ENCODE measurements around the gene DES. TPM values are rescaled to one million over a fixed set of nuclear protein-coding genes. Genes with fewer than 3 reads are reported as not detected.
A peak's percentile ranks its signal among the peaks of the same experiment; 100 is the strongest.

DES gene
- 0.86 TPM in 1 of 2 replicates, not detected in the other for total RNA-seq (2022)
- not detected for Bru-seq, nascent RNA
- BruChase-seq, experiment 1, labeled RNA remaining after a 2-hour chase = percentile 13 among the genes with signal in this experiment
- not detected for BruChase-seq, experiment 2, labeled RNA remaining after a 6-hour chase
- long read RNA-seq = 0 reads

GRCh38 chr2:219418155-219419011, at the start of gene DES:
DES (plus strand) TSS chr2:219418377; CDS start chr2:219418463, 86 bp downstream.
- Histone ChIP-seq H3K4me3 (ENCODE audit: low read depth, low read length) (no peak within 1 kb of the TSS; the same call in 1 of the 2 replicates), H3K4me1 (no peaks in the 10 kb centered on the region), H3K36me3 (ENCODE audit: control insufficient read depth, insufficient read depth, low read length) (no peaks in the 10 kb centered on the region), H3K9me3 (no peaks in the 10 kb centered on the region), H3K27me3 (replicated peaks; ENCODE audit: control insufficient read depth, insufficient read depth, low read length) (no peaks in the 10 kb centered on the region)
- CTCF ChIA-PET = interaction anchor here (0.6 to 1.1 kb wide), 2 partner anchors 16 to 20 kb away, joined by 3 to 4 read pairs; no protein-coding TSS in a partner anchor
- BruUV-seq (replicated peaks) = no TSS peak
- Mint-ChIP-seq H3K27ac (ENCODE audit: unreplicated experiment) (no peak within 1 kb of the TSS), H3K9me3 (ENCODE audit: unreplicated experiment) (no peaks in the 10 kb centered on the region), H3K4me3 (ENCODE audit: unreplicated experiment) (no peak within 1 kb of the TSS), H3K27me3 (ENCODE audit: insufficient read depth, unreplicated experiment) (peaks cover 4% of the 10 kb centered on the region), H3K36me3 (ENCODE audit: insufficient read depth, unreplicated experiment) (no peaks in the 10 kb centered on the region), H3K4me1 (ENCODE audit: low read depth, unreplicated experiment) (no peaks in the 10 kb centered on the region)
- TF ChIP-seq CTCF (IDR thresholded peaks at IDR 0.05; ENCODE audit: insufficient read depth in 1 of 2, low read depth in 1 of 2, low read length in 1 of 2, severe bottlenecking in 1 of 2, unreplicated experiment in 1 of 2) = no peak
- no peak for DNase-seq
- POLR2A ChIA-PET = no interaction called here
- intact Hi-C loops (cut with micrococcal nuclease; ENCODE audit: unreplicated experiment) = no loop called here

GRCh38 chr2:219368690-219369191, 49.4 kb upstream of the DES start:
- peaks cover 21% of the 10 kb centered on the region for H3K4me1 ChIP-seq
- BruUV-seq (replicated peaks) = no TSS peak
- H3K27ac Mint-ChIP-seq (ENCODE audit: unreplicated experiment) = peak overlapping the region; percentile 25
- no peaks in the 10 kb centered on the region for H3K9me3 ChIP-seq
- no peaks in the 10 kb centered on the region for H3K36me3 Mint-ChIP-seq (ENCODE audit: insufficient read depth, unreplicated experiment)
- ChIA-PET POLR2A (interaction anchor here (0.6 to 0.9 kb wide), 2 partner anchors 9 to 175 kb away, joined by 3 to 5 read pairs; partner anchors contain the start of gene TMEM198), CTCF (interaction anchor here (0.9 to 1.4 kb wide), 4 partner anchors 19 to 161 kb away, joined by 3 to 8 read pairs (median 4); partner anchors contain the start of gene DNPEP)
- H3K4me3 Mint-ChIP-seq (ENCODE audit: unreplicated experiment) = peak overlapping the region; percentile 14
- intact Hi-C loops (cut with micrococcal nuclease; ENCODE audit: unreplicated experiment) = loop anchor here (1.0 to 2.0 kb wide), 2 partner anchors 20 to 74 kb away; no protein-coding TSS in a partner anchor
- H3K4me1 Mint-ChIP-seq (ENCODE audit: low read depth, unreplicated experiment) = peaks cover 20% of the 10 kb centered on the region
- no peaks in the 10 kb centered on the region for H3K36me3 ChIP-seq (ENCODE audit: control insufficient read depth, insufficient read depth, low read length)
- no peak overlapping the region for H3K4me3 ChIP-seq (ENCODE audit: low read depth, low read length)
- no peaks in the 10 kb centered on the region for H3K9me3 Mint-ChIP-seq (ENCODE audit: unreplicated experiment)
- no peaks in the 10 kb centered on the region for H3K27me3 Mint-ChIP-seq (ENCODE audit: insufficient read depth, unreplicated experiment)
- TF ChIP-seq CTCF (IDR thresholded peaks at IDR 0.05; ENCODE audit: insufficient read depth in 1 of 2, low read depth in 1 of 2, low read length in 1 of 2, severe bottlenecking in 1 of 2, unreplicated experiment in 1 of 2) = no peak
- peak; percentile 54 to 86 for DNase-seq
- no peaks in the 10 kb centered on the region for H3K27me3 ChIP-seq (replicated peaks; ENCODE audit: control insufficient read depth, insufficient read depth, low read length)

GRCh38 chr2:219369447-219369861, 48.7 kb upstream of the DES start:
- Histone ChIP-seq H3K36me3 (ENCODE audit: control insufficient read depth, insufficient read depth, low read length) (no peaks in the 10 kb centered on the region), H3K27me3 (replicated peaks; ENCODE audit: control insufficient read depth, insufficient read depth, low read length) (no peaks in the 10 kb centered on the region), H3K9me3 (no peaks in the 10 kb centered on the region), H3K4me3 (ENCODE audit: low read depth, low read length) (no peak overlapping the region), H3K4me1 (peaks cover 21% of the 10 kb centered on the region)
- no peak for DNase-seq
- POLR2A ChIA-PET = interaction anchor here (0.6 kb wide), 2 partner anchors 18 to 175 kb away, joined by 3 to 4 read pairs; partner anchors contain the start of gene TMEM198
- intact Hi-C loops (cut with micrococcal nuclease; ENCODE audit: unreplicated experiment) = loop anchor here (2.0 kb wide), 1 partner anchor 75 kb away; no protein-coding TSS in a partner anchor
- Mint-ChIP-seq H3K4me1 (ENCODE audit: low read depth, unreplicated experiment) (peaks cover 20% of the 10 kb centered on the region), H3K27ac (ENCODE audit: unreplicated experiment) (peak overlapping the region; percentile 25), H3K9me3 (ENCODE audit: unreplicated experiment) (no peaks in the 10 kb centered on the region), H3K4me3 (ENCODE audit: unreplicated experiment) (peak overlapping the region; percentile 2), H3K36me3 (ENCODE audit: insufficient read depth, unreplicated experiment) (peaks cover 3% of the 10 kb centered on the region), H3K27me3 (ENCODE audit: insufficient read depth, unreplicated experiment) (no peaks in the 10 kb centered on the region)
- no peak for TF ChIP-seq CTCF (IDR thresholded peaks at IDR 0.05; ENCODE audit: insufficient read depth in 1 of 2, low read depth in 1 of 2, low read length in 1 of 2, severe bottlenecking in 1 of 2, unreplicated experiment in 1 of 2)
- no TSS peak for BruUV-seq (replicated peaks)
- CTCF ChIA-PET = interaction anchor here (0.6 to 1.4 kb wide), 6 partner anchors 18 to 340 kb away, joined by 3 to 8 read pairs (median 3); partner anchors contain the start of gene DNPEP
